Tibial artery (tissue), 4 donors: ENCODE results near the gene AGPAT1.
A peak's percentile ranks its signal among the peaks of the same experiment; 100 is the strongest.

Source experiments
- DNase-seq, 2 donors: peaks; one replicate each; pipeline ENCODE4 v3.0.0-alpha.2; 2019
- H3K27ac ChIP-seq, 2 donors: fragments of 200-600 bp; sonication (generic) in 1 of 2; 1 replicate in 1 of 2; 2 replicates in 1 of 2; pipeline ENCODE4 v1.5.1; 2018 to 2019; ENCODE audit warnings: mild to moderate bottlenecking in 1 of 2
- H3K27me3 ChIP-seq, 2 donors: fragments of 200-600 bp; sonication (generic) in 1 of 2; one replicate each; pipeline versions ENCODE4 v1.5.1 to v1.6.0; 2016 to 2019
- H3K36me3 ChIP-seq, 3 donors: fragments of 200-600 bp; sonication (generic) in 2 of 3; one replicate each; pipeline ENCODE4 v1.5.1; 2016 to 2019; ENCODE audit warnings: mild to moderate bottlenecking in 2 of 3
- H3K4me1 ChIP-seq, 4 donors: fragments of 200-600 bp; sonication (generic) in 2 of 4; 1 replicate in 3 of 4; 2 replicates in 1 of 4; pipeline ENCODE4 v1.5.1; 2016 to 2019
- H3K4me3 ChIP-seq, 2 donors: fragments of 200-600 bp; sonication (generic) in 1 of 2; 1 replicate in 1 of 2; 2 replicates in 1 of 2; pipeline ENCODE4 v1.5.1; 2018 to 2019; ENCODE audit warnings: mild to moderate bottlenecking in 2 of 2
- H3K9me3 ChIP-seq, 3 donors: fragments of 200-600 bp; sonication (generic) in 1 of 3; one replicate each; pipeline ENCODE4 v1.5.1; 2016 to 2019
- intact Hi-C: fragments of 100-400 bp; cut with DNase I; formaldehyde crosslinking; loops from one replicate; pipeline ENCODE4 v1.15.0; 2023; ENCODE audit warnings: low total_unique reads
- TF ChIP-seq, protein P1 (sequence below), 2 experiments: fragments of 200-600 bp in 1 of 2; fragments of 450-650 bp in 1 of 2; IDR thresholded peaks; one replicate each; pipeline ENCODE4 v1.5.1; 2017 to 2019; ENCODE audit warnings: antibody characterized with exemption in 2 of 2, mild to moderate bottlenecking in 1 of 2, moderate library complexity in 1 of 2

The AGPAT1 gene

DNA sequence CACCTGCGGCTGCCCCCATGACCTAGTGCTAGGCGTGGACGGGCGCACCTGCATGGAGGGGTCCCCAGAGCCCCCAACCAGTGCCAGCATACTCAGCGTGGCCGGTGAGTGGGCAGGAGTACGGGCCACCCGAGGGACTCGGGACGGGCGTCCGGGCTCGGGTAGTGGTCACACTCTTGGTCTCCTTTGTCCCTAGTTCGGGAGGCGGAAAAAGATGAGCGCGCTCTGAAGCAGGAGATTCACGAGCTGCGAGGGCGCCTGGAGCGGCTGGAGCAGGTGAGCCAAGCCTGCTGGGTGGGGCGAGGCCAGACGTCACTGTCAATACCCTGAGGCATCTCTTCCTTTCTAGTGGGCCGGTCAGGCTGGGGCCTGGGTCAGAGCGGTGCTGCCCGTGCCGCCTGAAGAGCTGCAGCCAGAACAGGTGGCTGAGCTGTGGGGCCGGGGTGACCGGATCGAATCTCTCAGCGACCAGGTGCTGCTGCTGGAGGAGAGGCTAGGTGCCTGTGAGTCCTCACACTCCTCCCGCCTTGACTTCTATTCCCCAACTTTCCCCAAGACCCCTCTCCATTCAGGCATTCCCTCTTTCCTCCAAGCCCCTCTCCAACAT lies 8.6 kb downstream of the AGPAT1 start:
- Histone ChIP-seq H3K36me3 (peaks cover 42 to 80% (median 69%) of the 10 kb centered on the region in 3 donors), H3K27me3 (no peaks in the 10 kb centered on the region), H3K27ac (no peak overlapping the region), H3K9me3 (no peaks in the 10 kb centered on the region), H3K4me3 (no peak overlapping the region), H3K4me1 (no peaks in the 10 kb centered on the region)
- no peak for DNase-seq
- intact Hi-C loops: no loop called here
- TF ChIP-seq, protein P1, sequence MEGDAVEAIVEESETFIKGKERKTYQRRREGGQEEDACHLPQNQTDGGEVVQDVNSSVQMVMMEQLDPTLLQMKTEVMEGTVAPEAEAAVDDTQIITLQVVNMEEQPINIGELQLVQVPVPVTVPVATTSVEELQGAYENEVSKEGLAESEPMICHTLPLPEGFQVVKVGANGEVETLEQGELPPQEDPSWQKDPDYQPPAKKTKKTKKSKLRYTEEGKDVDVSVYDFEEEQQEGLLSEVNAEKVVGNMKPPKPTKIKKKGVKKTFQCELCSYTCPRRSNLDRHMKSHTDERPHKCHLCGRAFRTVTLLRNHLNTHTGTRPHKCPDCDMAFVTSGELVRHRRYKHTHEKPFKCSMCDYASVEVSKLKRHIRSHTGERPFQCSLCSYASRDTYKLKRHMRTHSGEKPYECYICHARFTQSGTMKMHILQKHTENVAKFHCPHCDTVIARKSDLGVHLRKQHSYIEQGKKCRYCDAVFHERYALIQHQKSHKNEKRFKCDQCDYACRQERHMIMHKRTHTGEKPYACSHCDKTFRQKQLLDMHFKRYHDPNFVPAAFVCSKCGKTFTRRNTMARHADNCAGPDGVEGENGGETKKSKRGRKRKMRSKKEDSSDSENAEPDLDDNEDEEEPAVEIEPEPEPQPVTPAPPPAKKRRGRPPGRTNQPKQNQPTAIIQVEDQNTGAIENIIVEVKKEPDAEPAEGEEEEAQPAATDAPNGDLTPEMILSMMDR (IDR thresholded peaks at IDR 0.05): no peak

DNA sequence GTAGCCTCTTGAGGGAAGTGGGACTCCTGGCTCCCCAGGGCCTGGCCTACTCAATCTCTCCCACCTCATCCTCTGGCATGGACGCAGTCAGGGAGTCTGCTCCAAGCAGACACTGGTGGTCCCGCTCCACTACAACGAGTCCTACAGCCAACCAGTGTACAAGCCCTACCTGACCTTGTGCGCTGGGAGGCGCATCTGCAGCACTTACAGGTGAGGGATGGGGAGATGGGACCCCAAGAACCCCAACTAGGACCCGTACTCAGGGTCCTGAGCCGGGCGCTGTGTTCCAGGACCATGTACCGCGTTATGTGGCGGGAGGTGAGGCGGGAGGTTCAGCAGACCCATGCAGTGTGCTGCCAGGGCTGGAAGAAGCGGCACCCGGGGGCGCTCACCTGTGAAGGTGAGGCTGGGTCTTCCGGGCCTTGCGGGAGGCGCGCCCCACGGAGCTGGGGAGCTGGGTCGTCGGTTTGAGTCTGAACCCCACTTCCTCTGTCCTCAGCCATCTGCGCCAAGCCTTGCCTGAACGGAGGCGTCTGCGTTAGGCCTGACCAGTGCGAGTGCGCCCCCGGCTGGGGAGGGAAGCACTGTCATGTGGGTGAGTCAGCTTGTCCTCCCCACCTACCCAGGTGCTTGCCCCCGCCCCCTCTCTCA lies 9.3 kb downstream of the AGPAT1 start:
- Histone ChIP-seq H3K4me1 (no peaks in the 10 kb centered on the region), H3K27me3 (no peaks in the 10 kb centered on the region), H3K36me3 (peaks cover 42 to 87% (median 71%) of the 10 kb centered on the region in 3 donors), H3K4me3 (no peak overlapping the region), H3K27ac (no peak overlapping the region), H3K9me3 (no peaks in the 10 kb centered on the region)
- intact Hi-C loops: no loop called here
- TF ChIP-seq, protein P1 (IDR thresholded peaks at IDR 0.05): no peak
- no peak for DNase-seq

DNA sequence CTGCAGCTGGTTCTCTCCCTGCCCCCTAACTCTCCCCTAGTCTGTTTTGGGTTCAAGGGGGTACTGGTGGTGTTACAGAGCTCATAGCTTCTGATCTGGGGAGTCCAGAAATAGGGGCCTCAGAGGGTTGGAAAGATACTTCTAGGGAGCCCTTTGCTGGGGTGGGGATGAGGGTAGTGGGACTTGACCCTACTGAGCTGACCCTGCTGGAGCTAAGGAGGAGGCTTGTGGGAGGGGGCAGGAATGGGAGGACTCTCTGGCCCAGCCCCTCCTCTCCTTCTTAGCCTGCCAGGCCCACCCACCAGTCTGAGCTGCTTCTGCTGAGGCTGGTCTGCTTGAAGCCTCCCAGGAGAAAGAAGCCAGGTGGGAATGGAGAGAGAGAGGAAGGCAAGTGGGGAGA lies 11.6 kb downstream of the AGPAT1 start, which contains the start of gene EGFL8:
TSS of gene EGFL8 (plus strand) at position 301 of the 400 bp plus-strand sequence. CDS start 1,571 bp downstream, outside the sequence.
- Histone ChIP-seq H3K9me3 (no peaks in the 10 kb centered on the region), H3K4me3 (no peak within 1 kb of the TSS), H3K27me3 (no peaks in the 10 kb centered on the region), H3K4me1 (no peaks in the 10 kb centered on the region), H3K36me3 (peaks cover 28 to 85% (median 53%) of the 10 kb centered on the region in 3 donors), H3K27ac (peak within 1 kb of the TSS in 1 of 2 donors; percentile 19)
- DNase-seq: no peak
- TF ChIP-seq, protein P1 (IDR thresholded peaks at IDR 0.05): no peak
- intact Hi-C loops: no loop called here

DNA sequence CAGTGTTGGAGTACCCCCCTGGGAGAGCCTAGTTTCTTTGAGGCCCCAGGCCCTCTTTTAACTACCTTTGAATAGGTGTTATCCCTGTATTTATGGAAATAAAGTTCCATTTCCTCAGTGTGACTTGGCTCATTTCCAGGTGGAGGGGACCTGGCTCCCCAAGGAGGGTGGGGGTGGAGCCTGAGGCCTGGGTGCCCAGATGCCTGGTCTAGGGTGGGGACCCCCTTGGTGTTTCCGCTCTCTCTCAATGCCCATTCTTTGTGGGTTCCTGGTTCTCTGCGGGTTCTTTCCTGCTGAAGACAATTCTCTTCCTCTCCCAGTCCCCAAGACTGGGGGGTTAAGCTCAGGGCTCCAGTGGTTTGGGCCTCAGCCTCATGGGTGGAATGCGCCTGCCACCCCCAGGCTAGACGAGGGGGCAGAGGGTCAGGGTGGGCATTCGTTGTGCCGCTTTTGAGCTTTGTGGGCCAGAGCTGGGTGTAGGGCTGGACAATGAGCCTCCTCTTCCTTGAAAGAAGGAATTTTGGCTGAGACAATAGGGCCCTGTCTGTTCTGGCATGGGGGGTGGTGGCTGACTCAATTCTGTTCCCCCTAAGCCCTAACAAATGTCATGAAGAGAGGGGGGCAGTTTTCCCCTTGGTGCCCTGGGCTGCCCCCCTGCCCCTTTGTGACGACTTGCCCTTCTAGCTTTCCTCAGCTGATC lies 12.2 kb downstream of the AGPAT1 start:
- Histone ChIP-seq H3K36me3 (peaks cover 28 to 84% (median 53%) of the 10 kb centered on the region in 3 donors), H3K27me3 (no peaks in the 10 kb centered on the region), H3K27ac (peak overlapping the region in 1 of 2 donors; percentile 19), H3K4me1 (no peaks in the 10 kb centered on the region), H3K4me3 (no peak overlapping the region), H3K9me3 (no peaks in the 10 kb centered on the region)
- TF ChIP-seq, protein P1 (IDR thresholded peaks at IDR 0.05): no peak
- intact Hi-C loops: no loop called here
- no peak for DNase-seq

DNA sequence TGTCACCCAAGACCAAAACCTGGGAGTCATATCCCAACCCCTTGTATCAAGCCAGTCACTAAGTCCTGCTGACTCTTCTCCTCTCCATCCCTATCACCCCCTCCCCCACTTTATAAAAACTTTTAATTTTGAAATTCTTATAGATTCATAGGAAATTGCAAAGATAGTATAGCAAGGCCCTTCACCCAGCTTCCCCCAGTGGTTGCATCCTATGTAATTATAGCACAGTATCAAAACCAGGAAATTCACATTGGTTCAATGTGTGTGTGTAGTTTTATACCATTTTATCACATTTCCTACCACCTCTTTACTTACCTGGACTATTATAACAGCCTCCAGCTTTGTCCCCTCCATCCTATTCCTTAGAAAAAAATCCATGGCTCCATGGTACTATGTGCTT lies 17.8 kb downstream of the AGPAT1 start:
- H3K27ac ChIP-seq: no peak overlapping the region
- H3K4me1 ChIP-seq: peaks cover 0 to 20% (median 13%) of the 10 kb centered on the region in 4 donors
- peaks cover 18 to 72% (median 26%) of the 10 kb centered on the region in 3 donors for H3K36me3 ChIP-seq
- no peak overlapping the region for H3K4me3 ChIP-seq
- DNase-seq: no peak
- no peaks in the 10 kb centered on the region for H3K9me3 ChIP-seq
- intact Hi-C loops: no loop called here
- H3K27me3 ChIP-seq: no peaks in the 10 kb centered on the region
- TF ChIP-seq, protein P1 (IDR thresholded peaks at IDR 0.05): no peak
